GM06990 (cell line): ENCODE measurements around the gene EHD4.

Source experiments
- DNase-seq: peaks from one replicate; pipeline ENCODE4 v3.0.0-alpha.2; 2011; ENCODE audit not compliant: insufficient read length; ENCODE audit errors: extremely low read depth
- H3K27me3 ChIP-seq: replicated peaks from 2 replicates; pipeline ENCODE4 v1.6.0; 2011; ENCODE audit warnings: low read length; ENCODE audit not compliant: control insufficient read depth, insufficient read depth
- H3K36me3 ChIP-seq: 2 replicates; pipeline ENCODE4 v1.5.1; 2011; ENCODE audit warnings: low read length; ENCODE audit not compliant: control insufficient read depth, insufficient read depth
- H3K4me3 ChIP-seq: replicated peaks from 2 replicates; pipeline ENCODE4 v1.5.1; 2011; ENCODE audit warnings: low read depth, mild to moderate bottlenecking, control low read depth, low read length
- CTCF ChIP-seq: IDR thresholded peaks from 2 replicates; pipeline ENCODE4 v1.5.1; 2011; ENCODE audit warnings: low read length, control low read depth, mild to moderate bottlenecking, inconsistent platforms; ENCODE audit not compliant: insufficient read depth, poor library complexity, severe bottlenecking

The EHD4 gene

DNA sequence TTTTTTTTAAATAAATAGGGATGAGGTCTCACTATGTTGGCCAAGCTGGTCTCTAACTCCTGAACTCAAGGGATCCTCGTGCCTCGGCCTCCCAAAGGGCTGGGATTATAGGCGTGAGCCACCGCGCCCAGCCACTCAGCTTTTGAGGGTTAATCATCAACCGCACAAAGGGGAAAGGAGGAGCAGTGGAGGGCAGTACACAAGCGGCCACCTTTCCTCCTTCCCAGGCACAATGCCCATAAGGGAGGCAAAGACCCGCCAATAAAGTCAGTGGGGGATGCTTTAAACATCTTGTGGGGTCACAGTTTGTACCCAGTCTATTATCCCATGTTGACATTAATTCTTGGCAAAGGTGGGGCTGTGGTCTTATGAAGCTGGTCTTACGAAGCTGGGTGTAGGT, 32.4 kb downstream of the EHD4 start:
- H3K36me3 ChIP-seq = peaks cover 25% of the 10 kb centered on the region

DNA sequence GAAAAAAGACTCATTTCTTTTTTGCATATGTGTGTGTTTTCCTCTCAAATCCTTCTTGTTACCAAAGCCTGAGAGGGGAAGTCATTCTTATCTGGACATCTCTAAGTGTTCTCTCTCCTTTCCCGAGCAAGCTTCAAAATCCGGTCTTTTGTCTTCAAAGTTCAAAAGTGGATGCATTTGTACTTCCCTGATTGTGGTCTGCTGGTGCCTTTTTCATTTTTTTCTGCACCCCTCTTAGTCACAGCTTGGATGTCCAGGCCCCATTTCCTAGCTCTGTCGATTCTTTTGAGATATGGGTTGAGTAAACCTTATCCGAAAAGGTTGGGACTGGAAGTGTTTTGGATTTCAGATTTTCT, 34.8 kb downstream of the EHD4 start:
- no peak for TF ChIP-seq CTCF
- Histone ChIP-seq H3K4me3 (no peak overlapping the region), H3K27me3 (no peaks in the 10 kb centered on the region), H3K36me3 (peaks cover 14% of the 10 kb centered on the region)
- DNase-seq = no peak

More for the DNA sequence above, 32.4 kb downstream of the EHD4 start:
- H3K4me3 ChIP-seq = no peak overlapping the region
- H3K27me3 ChIP-seq = no peaks in the 10 kb centered on the region
- TF ChIP-seq CTCF = no peak
- no peak for DNase-seq

DNA sequence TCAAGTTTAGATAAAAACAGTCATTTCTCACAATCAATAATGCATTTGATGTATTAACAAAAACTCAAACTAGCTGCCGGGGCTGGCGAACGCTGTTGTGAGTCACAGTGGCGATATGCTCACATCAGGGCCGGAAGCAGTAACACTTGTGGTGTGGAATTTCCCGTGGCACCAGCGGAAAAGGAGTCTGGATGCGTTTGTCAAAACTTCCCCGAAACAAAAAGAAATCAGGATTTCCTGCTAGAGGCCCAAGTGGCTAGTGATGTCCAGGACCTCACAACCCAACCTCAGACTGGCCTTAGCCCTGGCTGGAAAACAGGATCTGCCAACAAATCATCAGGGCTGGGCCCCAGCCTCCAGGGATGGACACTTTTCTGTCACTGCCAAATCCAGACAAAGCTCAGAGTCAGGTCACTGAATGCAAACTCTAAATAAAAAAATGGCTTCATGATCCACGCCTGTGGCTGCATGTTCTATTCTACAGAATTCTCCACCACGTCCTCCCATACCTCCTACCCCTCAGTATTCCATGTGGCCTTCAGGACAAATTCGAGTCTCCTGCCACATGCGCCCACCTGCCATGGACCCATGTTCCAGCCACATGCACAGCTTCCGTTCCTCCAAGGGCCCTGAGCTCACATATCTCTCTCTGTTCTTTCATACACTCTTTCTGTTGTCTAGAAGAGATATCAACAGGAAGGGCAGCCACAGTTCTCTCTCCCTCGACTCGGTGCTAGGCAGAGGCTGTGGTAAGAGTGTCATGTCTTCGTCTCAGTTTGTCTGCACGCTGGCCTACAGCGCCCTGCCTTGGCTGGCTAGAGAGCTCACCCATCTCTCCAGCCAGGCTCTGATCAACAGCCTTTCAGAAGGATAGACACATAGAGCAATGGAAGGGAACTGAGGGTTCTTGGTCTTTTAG, 35.4 kb downstream of the EHD4 start:
- TF ChIP-seq CTCF = peak; percentile 43
- no peak for DNase-seq
- H3K36me3 ChIP-seq = peaks cover 12% of the 10 kb centered on the region

GRCh38 chr15:41936155-41936554, 36.2 kb downstream of the EHD4 start:
- Histone ChIP-seq H3K27me3 (no peaks in the 10 kb centered on the region), H3K36me3 (peaks cover 8% of the 10 kb centered on the region), H3K4me3 (no peak overlapping the region)
- no peak for DNase-seq
- no peak for TF ChIP-seq CTCF

More for the DNA sequence above, 35.4 kb downstream of the EHD4 start:
- Histone ChIP-seq H3K4me3 (no peak overlapping the region), H3K27me3 (no peaks in the 10 kb centered on the region)

GRCh38 chr15:41935566-41936020, 36.8 kb downstream of the EHD4 start:
- peaks cover 8% of the 10 kb centered on the region for H3K36me3 ChIP-seq
- no peak for DNase-seq
- TF ChIP-seq CTCF = no peak
- H3K27me3 ChIP-seq = no peaks in the 10 kb centered on the region
- no peak overlapping the region for H3K4me3 ChIP-seq
